HEK293T (cell line): ENCODE measurements around the gene ACSS3.

Experiments used
- BHLHE40 ChIP-seq: fragments of 450-650 bp; IDR thresholded peaks from 2 replicates; pipeline ENCODE4 v1.6.1; 2016; ENCODE audit warnings: mild to moderate bottlenecking, moderate library complexity, borderline replicate concordance
- CTBP1 ChIP-seq: fragments of 450-650 bp; IDR thresholded peaks from 2 replicates; pipeline ENCODE4 v1.6.1; 2016; ENCODE audit warnings: borderline replicate concordance
- ELF4 ChIP-seq: fragments of 450-650 bp; IDR thresholded peaks from 2 replicates; pipeline ENCODE4 v1.6.1; 2017; ENCODE audit warnings: antibody characterized with exemption
- FOXA1 ChIP-seq: fragments of 450-650 bp; IDR thresholded peaks from 2 replicates; pipeline ENCODE4 v1.6.1; 2016; ENCODE audit warnings: mild to moderate bottlenecking
- FOXK2 ChIP-seq: fragments of 450-650 bp; IDR thresholded peaks from 2 replicates; pipeline ENCODE4 v1.6.1; 2016; ENCODE audit warnings: mild to moderate bottlenecking
- FOXM1 ChIP-seq: fragments of 450-650 bp; IDR thresholded peaks from 2 replicates; pipeline ENCODE4 v1.6.1; 2017; ENCODE audit warnings: mild to moderate bottlenecking, borderline replicate concordance
- HDGF ChIP-seq: fragments of 450-650 bp; IDR thresholded peaks from 2 replicates; pipeline ENCODE4 v1.6.1; 2017; ENCODE audit warnings: antibody characterized with exemption, borderline replicate concordance
- LEF1 ChIP-seq: fragments of 450-650 bp; IDR thresholded peaks from 2 replicates; pipeline ENCODE4 v1.6.1; 2017; ENCODE audit warnings: mild to moderate bottlenecking, borderline replicate concordance
- NFRKB ChIP-seq: fragments of 450-650 bp; IDR thresholded peaks from 2 replicates; pipeline ENCODE4 v1.6.1; 2016; ENCODE audit warnings: mild to moderate bottlenecking, moderate library complexity
- SP1 ChIP-seq: fragments of 450-650 bp; IDR thresholded peaks from 2 replicates; pipeline ENCODE4 v1.6.1; 2017
- SUZ12 ChIP-seq: fragments of 450-650 bp; IDR thresholded peaks from 2 replicates; pipeline ENCODE4 v1.6.1; 2016; ENCODE audit warnings: mild to moderate bottlenecking
- TARDBP ChIP-seq: fragments of 450-650 bp; IDR thresholded peaks from 2 replicates; pipeline ENCODE4 v1.6.1; 2016
- ZNF384 ChIP-seq: fragments of 450-650 bp; IDR thresholded peaks from 2 replicates; pipeline ENCODE4 v1.6.1; 2016

DNA sequence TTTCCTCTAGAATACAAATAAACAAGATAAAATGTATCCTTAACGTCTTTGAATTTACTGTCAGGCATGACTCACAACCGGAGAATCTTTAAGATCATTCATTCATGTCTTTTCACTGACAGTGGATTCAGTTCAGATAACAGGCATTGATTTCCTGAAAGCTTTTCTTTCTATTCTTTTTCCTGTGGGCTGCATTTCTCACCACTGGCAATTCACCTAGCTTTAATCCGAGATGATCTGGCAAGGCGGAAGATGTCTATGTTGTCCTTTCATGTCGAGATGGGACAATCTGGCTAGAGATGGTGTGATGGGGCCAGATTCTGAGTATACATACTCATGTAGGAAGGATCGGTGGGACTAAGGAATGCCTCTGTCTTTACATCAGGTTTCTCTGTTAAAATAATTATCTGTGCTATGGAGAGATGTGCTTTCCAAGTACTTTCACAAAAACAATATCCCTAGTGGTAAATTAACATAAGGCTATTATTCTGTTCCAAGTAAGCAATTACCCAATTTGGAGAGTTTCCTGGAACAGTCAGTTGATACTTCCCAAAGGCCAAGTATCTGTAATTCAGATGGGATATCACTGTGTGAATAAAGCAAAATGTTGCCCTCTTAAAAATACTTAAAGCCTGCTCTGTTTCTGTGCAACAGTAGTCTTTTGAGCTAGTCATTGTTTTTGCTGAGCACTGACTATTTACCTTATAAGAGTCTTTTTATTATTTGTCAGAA, 17.8 kb downstream of the ACSS3 start:
- TF ChIP-seq TARDBP: no peak
- no peak for TF ChIP-seq HDGF
- TF ChIP-seq LEF1: no peak
- TF ChIP-seq NFRKB: no peak
- TF ChIP-seq FOXK2: no peak
- TF ChIP-seq BHLHE40: no peak
- TF ChIP-seq FOXA1: no peak
- no peak for TF ChIP-seq SP1
- no peak for TF ChIP-seq SUZ12
- TF ChIP-seq ELF4: no peak
- TF ChIP-seq FOXM1: no peak
- no peak for TF ChIP-seq ZNF384
- no peak for TF ChIP-seq CTBP1
